CD14-positive monocyte (primary cell): ENCODE data around the gene COL6A1. TPM values are rescaled to one million over a fixed set of nuclear protein-coding genes. Genes with fewer than 3 reads are reported as not detected.
A peak's percentile ranks its signal among the peaks of the same experiment; 100 is the strongest.

ENCODE experiments used
- DNase-seq, 3 donors: peaks; one replicate each; pipeline ENCODE4 v3.0.0-alpha.2; 2011 to 2022
- H2AFZ ChIP-seq: 2 replicates; pipeline ENCODE4 v1.6.0; 2012; ENCODE audit warnings: mild to moderate bottlenecking, low read depth, low read length, inconsistent platforms; ENCODE audit not compliant: insufficient read depth, poor library complexity, severe bottlenecking
- H3K27ac ChIP-seq, 2 donors: 1 replicate in 1 of 2; 2 replicates in 1 of 2; pipeline ENCODE4 v1.5.1; 2012 to 2013; ENCODE audit warnings: low read length in 2 of 2, control low read depth in 1 of 2, inconsistent platforms in 1 of 2, low read depth in 1 of 2, mild to moderate bottlenecking in 1 of 2
- H3K27me3 ChIP-seq, 2 donors: one replicate each; pipeline versions ENCODE4 v1.6.0 to v1.6.1; 2011 to 2013; ENCODE audit warnings: low read length in 2 of 2; ENCODE audit not compliant: control insufficient read depth in 2 of 2, insufficient read depth in 2 of 2
- H3K36me3 ChIP-seq, 2 donors: replicated peaks in 1 of 2; 1 replicate in 1 of 2; 2 replicates in 1 of 2; pipeline versions ENCODE4 v1.5.1 to v1.6.1; 2012 to 2013; ENCODE audit warnings: low read length in 2 of 2, control low read depth in 1 of 2, inconsistent platforms in 1 of 2, mild to moderate bottlenecking in 1 of 2; ENCODE audit not compliant: insufficient read depth in 2 of 2, control insufficient read depth in 1 of 2
- H3K4me1 ChIP-seq, 2 donors: 1 replicate in 1 of 2; 2 replicates in 1 of 2; pipeline versions ENCODE4 v1.5.1 to v1.6.1; 2012 to 2013; ENCODE audit warnings: low read length in 2 of 2, control low read depth in 1 of 2, inconsistent platforms in 1 of 2, mild to moderate bottlenecking in 1 of 2, moderate library complexity in 1 of 2; ENCODE audit not compliant: insufficient read depth in 2 of 2, control insufficient read depth in 1 of 2
- H3K4me2 ChIP-seq: replicated peaks from 2 replicates; pipeline ENCODE3; 2012; ENCODE audit warnings: low read length, moderate library complexity, mild to moderate bottlenecking; ENCODE audit not compliant: poor library complexity, severe bottlenecking; ENCODE audit errors: extremely low read depth
- H3K4me3 ChIP-seq, 3 experiments: fragments of 200-600 bp in 1 of 3; sonication (generic) in 1 of 3; replicated peaks in 1 of 3; 1 replicate in 2 of 3; 2 replicates in 1 of 3; pipeline ENCODE4 v1.5.1; 2011 to 2013; ENCODE audit warnings: low read length in 3 of 3, mild to moderate bottlenecking in 3 of 3, control low read depth in 2 of 3, low read depth in 2 of 3, inconsistent platforms in 1 of 3, moderate library complexity in 1 of 3
- H3K79me2 ChIP-seq: 2 replicates; pipeline ENCODE4 v1.6.0; 2012; ENCODE audit warnings: mild to moderate bottlenecking, control low read depth, inconsistent platforms, low read length, moderate library complexity; ENCODE audit not compliant: insufficient read depth
- H3K9ac ChIP-seq: 2 replicates; pipeline ENCODE4 v1.6.0; 2017; ENCODE audit warnings: low read length, mild to moderate bottlenecking; ENCODE audit not compliant: insufficient read depth, poor library complexity, severe bottlenecking
- H3K9me3 ChIP-seq, 2 donors: replicated peaks in 1 of 2; 1 replicate in 1 of 2; 2 replicates in 1 of 2; pipeline versions ENCODE4 v1.5.1 to v1.6.1; 2012 to 2013; ENCODE audit warnings: low read length in 2 of 2, control low read depth in 1 of 2; ENCODE audit not compliant: control insufficient read depth in 1 of 2, insufficient read depth in 1 of 2
- H4K20me1 ChIP-seq: 2 replicates; pipeline ENCODE4 v1.6.0; 2012; ENCODE audit warnings: mild to moderate bottlenecking, low read length, control low read depth, moderate library complexity; ENCODE audit not compliant: insufficient read depth
- H3K27ac Mint-ChIP-seq, 7 donors: one replicate each; pipeline ENCODE4 v1.8.0; 2020; ENCODE audit warnings: mild to moderate bottlenecking in 7 of 7, mixed read lengths in 7 of 7, moderate library complexity in 6 of 7, inconsistent platforms in 2 of 7
- H3K27me3 Mint-ChIP-seq, 3 donors: one replicate each; pipeline ENCODE4 v1.8.0; 2021 to 2022; ENCODE audit warnings: low read depth in 3 of 3, mild to moderate bottlenecking in 3 of 3, mixed read lengths in 3 of 3, moderate library complexity in 3 of 3, inconsistent platforms in 1 of 3
- H3K36me3 Mint-ChIP-seq, 2 donors: one replicate each; pipeline ENCODE4 v1.8.0; 2020; ENCODE audit warnings: mixed read lengths in 2 of 2, inconsistent platforms in 1 of 2, mild to moderate bottlenecking in 1 of 2
- H3K4me1 Mint-ChIP-seq: one replicate; pipeline ENCODE4 v1.8.0; 2020; ENCODE audit warnings: mild to moderate bottlenecking, mixed read lengths
- H3K4me3 Mint-ChIP-seq, 2 donors: one replicate each; pipeline ENCODE4 v1.8.0; 2020; ENCODE audit warnings: mild to moderate bottlenecking in 2 of 2, mixed read lengths in 2 of 2, moderate library complexity in 1 of 2
- H3K9me3 Mint-ChIP-seq, 7 donors: one replicate each; pipeline ENCODE4 v1.8.0; 2020 to 2022; ENCODE audit warnings: mixed read lengths in 7 of 7, mild to moderate bottlenecking in 6 of 7, moderate library complexity in 6 of 7, inconsistent platforms in 2 of 7
- CTCF ChIP-seq: fragments of 200-600 bp; IDR thresholded peaks from one replicate; pipeline ENCODE4 v1.8.0; 2022; ENCODE audit warnings: antibody characterized with exemption, mild to moderate bottlenecking
- WGBS: methylation state at CpG from one replicate; pipeline ENCODE4 v1.1.5; 2013; ENCODE audit warnings: missing lambda C conversion rate; ENCODE audit not compliant: insufficient coverage; 5-methylcytosine and 5-hydroxymethylcytosine counted together
- intact Hi-C, 2 donors: fragments of 100-400 bp; cut with micrococcal nuclease; formaldehyde crosslinking; loops; one replicate each; pipeline versions ENCODE4 v1.15.0 to v1.15.1; 2023
- polyA plus RNA-seq, 3 donors: library from polyadenylated mRNA; depleted of rRNA in 1 of 3; unstranded in 2 of 3; stranded (reverse) in 1 of 3; fragments of 300-500 nt in 2 of 3; fragments of >200 nt in 1 of 3; fragmentation: Illumina TruSeq in 2 of 3; gene quantifications; 1 replicate in 2 of 3; 2 replicates in 1 of 3; pipeline ENCODE4 v1.2.3, GENCODE V29; 2012 to 2021

Gene COL6A1
- polyA plus RNA-seq, 3 donors = 0.08 to 0.11 (median 0.10) TPM

GRCh38 chr21:45943630-45944540 lies 37.7 kb upstream of the COL6A1 start:
- no peak overlapping the region for H3K4me3 Mint-ChIP-seq
- peak overlapping the region in 1 of 7 donors; percentile 54 for H3K27ac Mint-ChIP-seq
- H3K27ac ChIP-seq = no peak overlapping the region

GRCh38 chr21:45944601-45945000 lies 37.0 kb upstream of the COL6A1 start:
- H3K4me3 Mint-ChIP-seq = no peak overlapping the region
- H2AFZ ChIP-seq = no peak overlapping the region
- H3K4me1 ChIP-seq = no peaks in the 10 kb centered on the region
- WGBS = 92% methylated on average over 11 of the region's 14 CpGs
- H3K27me3 Mint-ChIP-seq = peaks cover 0 to 5% (median 0%) of the 10 kb centered on the region in 3 donors
- H3K4me1 Mint-ChIP-seq = no peaks in the 10 kb centered on the region
- H3K9ac ChIP-seq = no peak overlapping the region
- no peak for DNase-seq
- no peaks in the 10 kb centered on the region for H3K79me2 ChIP-seq
- H3K36me3 Mint-ChIP-seq = no peaks in the 10 kb centered on the region
- H3K9me3 Mint-ChIP-seq = peaks cover 0 to 15% (median 6%) of the 10 kb centered on the region in 7 donors
- H3K27me3 ChIP-seq = no peaks in the 10 kb centered on the region
- TF ChIP-seq CTCF = no peak
- no peak overlapping the region for H3K27ac ChIP-seq
- H3K27ac Mint-ChIP-seq = no peak overlapping the region
- H3K36me3 ChIP-seq = no peaks in the 10 kb centered on the region
- intact Hi-C loops = no loop called here
- H3K4me2 ChIP-seq = no peak overlapping the region
- no peak overlapping the region for H3K4me3 ChIP-seq
- H3K9me3 ChIP-seq = peaks cover 0 to 8% of the 10 kb centered on the region in 2 donors
- H4K20me1 ChIP-seq = no peaks in the 10 kb centered on the region

More at GRCh38 chr21:45943630-45944540, 37.7 kb upstream of the COL6A1 start:
- Histone ChIP-seq H3K4me1 (no peaks in the 10 kb centered on the region), H3K9me3 (peaks cover 0 to 8% of the 10 kb centered on the region in 2 donors), H3K9ac (no peak overlapping the region), H3K27me3 (no peaks in the 10 kb centered on the region), H3K36me3 (no peaks in the 10 kb centered on the region), H3K4me3 (no peak overlapping the region), H3K4me2 (no peak overlapping the region), H4K20me1 (no peaks in the 10 kb centered on the region), H2AFZ (no peak overlapping the region), H3K79me2 (no peaks in the 10 kb centered on the region)
- no peak for DNase-seq
- Mint-ChIP-seq H3K27me3 (peaks cover 0 to 5% (median 0%) of the 10 kb centered on the region in 3 donors), H3K9me3 (peaks cover 0 to 19% (median 6%) of the 10 kb centered on the region in 7 donors), H3K4me1 (no peaks in the 10 kb centered on the region), H3K36me3 (no peaks in the 10 kb centered on the region)
- 92% methylated on average over 7 of the region's 8 CpGs for WGBS
- TF ChIP-seq CTCF = no peak
- intact Hi-C loops = no loop called here
